Measurements from ENCODE around the gene C4orf54. TPM values are rescaled to one million over a fixed set of nuclear protein-coding genes. Genes with fewer than 3 reads are reported as not detected.

The C4orf54 gene
- total RNA-seq, result under 1 TPM in 1 of 4 donors, not detected in 3; under 0.01 TPM

GRCh38 chr4:99657798-99658197, at the start of gene C4orf54:
TSS of gene C4orf54 (minus strand) at chr4:99657828. CDS start at chr4:99654648, 3,180 bp downstream.
- no peak for TF ChIP-seq CTCF (IDR thresholded peaks at IDR 0.05; ENCODE audit: low read depth)

GRCh38 chr4:99705891-99706290, 48.3 kb upstream of the C4orf54 start:
- no peak for TF ChIP-seq CTCF (IDR thresholded peaks at IDR 0.05; ENCODE audit: low read depth)

GRCh38 chr4:99696801-99697200, 39.2 kb upstream of the C4orf54 start:
- no peak for TF ChIP-seq CTCF (IDR thresholded peaks at IDR 0.05; ENCODE audit: low read depth)

- TF ChIP-seq CTCF (IDR thresholded peaks at IDR 0.05; ENCODE audit: low read depth), result no peak
Measured at GRCh38 chr4:99693140-99693539, 35.5 kb upstream of the C4orf54 start.

- no peak for TF ChIP-seq CTCF (IDR thresholded peaks at IDR 0.05; ENCODE audit: low read depth)
Measured at GRCh38 chr4:99690990-99691389, 33.4 kb upstream of the C4orf54 start.

DNA sequence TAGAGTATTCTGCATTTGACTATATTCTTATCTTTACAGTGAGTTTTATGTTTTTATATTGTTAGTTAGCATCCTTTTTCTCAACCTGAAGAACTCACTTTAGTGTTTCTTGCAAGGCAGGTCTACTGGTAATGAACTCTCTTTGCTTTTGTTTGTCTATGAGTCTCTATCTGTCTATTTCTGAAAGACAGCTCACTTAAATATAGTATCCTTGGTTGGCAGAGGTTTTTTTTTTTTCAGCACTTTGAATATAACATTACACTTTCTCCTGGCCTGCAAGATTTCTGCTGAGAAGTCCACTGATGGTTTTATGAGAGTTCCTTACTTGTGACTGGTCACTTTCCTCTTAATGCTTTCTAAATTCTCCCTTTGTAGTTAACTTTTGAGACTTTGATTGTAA, 32.8 kb upstream of the C4orf54 start:
- TF ChIP-seq CTCF (IDR thresholded peaks at IDR 0.05; ENCODE audit: low read depth), result no peak

DNA sequence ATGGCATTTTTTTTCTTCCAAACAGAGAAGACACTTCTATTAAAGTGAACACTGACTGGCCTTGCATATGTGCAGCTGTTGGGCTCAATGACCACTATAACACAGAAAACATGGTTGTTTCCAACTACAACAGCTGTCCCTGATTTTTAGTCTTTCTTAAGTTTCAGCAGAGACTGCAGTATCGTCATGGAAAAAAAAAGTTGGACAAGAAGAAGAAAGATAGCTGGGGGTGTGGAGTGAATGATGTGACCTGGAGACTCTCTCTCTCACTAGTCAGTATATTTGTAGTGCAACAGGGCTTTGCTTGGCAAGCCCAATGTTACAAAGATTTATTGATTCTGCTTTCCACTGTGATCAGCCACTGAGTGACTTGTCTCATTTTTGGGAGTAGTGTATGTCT, 29.5 kb upstream of the C4orf54 start:
- TF ChIP-seq CTCF (IDR thresholded peaks at IDR 0.05; ENCODE audit: low read depth), result no peak
